SK-N-SH (cell line): Measurements from ENCODE around the gene RDH16.
"Not testable (repeated sequence)": the region's sequence is repeated elsewhere in the genome, so short reads cannot be mapped to it uniquely, and the experiment has no call there.

Experiments
- CTCF ChIP-seq: fragments of 200-600 bp; sonication (generic); IDR thresholded peaks from 2 replicates; pipeline ENCODE4 v1.6.1; 2017; ENCODE audit warnings: antibody characterized with exemption, mild to moderate bottlenecking, moderate library complexity
- ELF1 ChIP-seq: IDR thresholded peaks from 2 replicates; pipeline ENCODE4 v1.4.0; 2012
- FOSL2 ChIP-seq: IDR thresholded peaks from 2 replicates; pipeline ENCODE4 v1.4.0; 2012; ENCODE audit warnings: low read depth, mild to moderate bottlenecking, moderate library complexity, borderline replicate concordance
- POLR2AphosphoS5 ChIP-seq: IDR thresholded peaks from 2 replicates; pipeline ENCODE4 v1.6.1; 2012; ENCODE audit warnings: low read depth, low read length
- RFX5 ChIP-seq: IDR thresholded peaks from 2 replicates; pipeline ENCODE4 v1.6.1; 2012; ENCODE audit warnings: mild to moderate bottlenecking, improper control_type of control experiment, low read length
- RXRA ChIP-seq: IDR thresholded peaks from 2 replicates; pipeline ENCODE4 v1.4.0; 2012; ENCODE audit warnings: low read depth, mild to moderate bottlenecking, borderline replicate concordance
- SIN3A ChIP-seq: IDR thresholded peaks from 2 replicates; pipeline ENCODE4 v1.6.1; 2012; ENCODE audit warnings: low read depth, mild to moderate bottlenecking, low read length, moderate library complexity, borderline replicate concordance
- SMC3 ChIP-seq: IDR thresholded peaks from 2 replicates; pipeline ENCODE4 v1.6.1; 2012; ENCODE audit warnings: low read depth, low read length, improper control_type of control experiment
- TAF1 ChIP-seq: IDR thresholded peaks from 2 replicates; pipeline ENCODE4 v1.6.1; 2012; ENCODE audit warnings: low read depth, mild to moderate bottlenecking, low read length, moderate library complexity, borderline replicate concordance
- USF2 ChIP-seq: fragments of 150-350 bp; IDR thresholded peaks from 2 replicates; pipeline ENCODE4 v1.6.1; 2017; ENCODE audit warnings: antibody characterized with exemption, low read length, low read depth, borderline replicate concordance

- TF ChIP-seq POLR2AphosphoS5, CTCF, TAF1, ELF1, SIN3A, SMC3, RFX5, USF2, FOSL2, RXRA: not testable (repeated sequence)
Measured at GRCh38 chr12:56974224-56974623, 16.8 kb upstream of the RDH16 start.
